ENCODE results near the gene PRM3. TPM values are rescaled to one million over a fixed set of nuclear protein-coding genes. Genes with fewer than 3 reads are reported as not detected.

PRM3 gene
- total RNA-seq, 1 experiment from 2014 or later, result not detected

GRCh38 chr16:11248133-11248532 is 25.3 kb downstream of the PRM3 start:
- Histone ChIP-seq H3K4ac (ENCODE audit: low read depth, low read length) (no peak overlapping the region), H2BK120ac (ENCODE audit: low read depth, low read length, poor library complexity, severe bottlenecking) (no peak overlapping the region), H3K4me1 (ENCODE audit: insufficient read depth, low read length) (no peaks in the 10 kb centered on the region), H3K9ac (ENCODE audit: extremely low read depth, insufficient read length, low read length) (no peak overlapping the region), H3K79me2 (ENCODE audit: insufficient read depth, low read length) (no peaks in the 10 kb centered on the region), H2AK5ac (ENCODE audit: insufficient read length, low read length) (no peak overlapping the region), H2BK15ac (ENCODE audit: low read depth, low read length) (no peak overlapping the region), H3K9me3 (ENCODE audit: control insufficient read depth, low read depth, low read length) (no peaks in the 10 kb centered on the region), H2BK20ac (ENCODE audit: low read depth, low read length, poor library complexity, severe bottlenecking) (no peak overlapping the region), H3K56ac (ENCODE audit: insufficient read length, low read depth, low read length) (no peak overlapping the region), H4K20me1 (ENCODE audit: control insufficient read depth, insufficient read depth, insufficient read length) (peaks cover 6% of the 10 kb centered on the region), H3T11ph (ENCODE audit: low read length) (no peak overlapping the region), H4K5ac (ENCODE audit: insufficient read length, low read depth, low read length) (no peak overlapping the region), H3K79me1 (ENCODE audit: insufficient read depth, low read depth, low read length, poor library complexity, severe bottlenecking) (no peaks in the 10 kb centered on the region), H3K23me2 (ENCODE audit: insufficient read length, low read depth, low read length, poor library complexity, severe bottlenecking) (no peaks in the 10 kb centered on the region), H2BK12ac (ENCODE audit: insufficient read length, low read depth, low read length) (no peak overlapping the region), H3K23ac (ENCODE audit: insufficient read length, low read depth, low read length) (no peak overlapping the region), H4K91ac (ENCODE audit: insufficient read length, low read depth, low read length) (no peak overlapping the region), H4K8ac (replicated peaks; ENCODE audit: insufficient read length, low read depth, low read length) (no peak overlapping the region), H3K14ac (ENCODE audit: insufficient read depth, low read length) (no peak overlapping the region), H3K18ac (ENCODE audit: insufficient read length, low read depth, low read length) (no peak overlapping the region), H3K27ac (ENCODE audit: insufficient read length, low read depth, low read length) (no peak overlapping the region), H2AFZ (ENCODE audit: low read length) (no peak overlapping the region), H2BK5ac (ENCODE audit: insufficient read length, low read length) (no peak overlapping the region), H3K27me3 (ENCODE audit: insufficient read depth, low read length) (no peaks in the 10 kb centered on the region), H3K4me2 (ENCODE audit: insufficient read depth, insufficient read length, low read length) (no peak overlapping the region)
- no peak for DNase-seq
- Mint-ChIP-seq H3K27ac (no peak overlapping the region), H3K27me3 (ENCODE audit: low read depth) (peaks cover 1% of the 10 kb centered on the region; the same call in 1 of the 2 replicates), H3K4me1 (peaks cover 7 to 8% of the 10 kb centered on the region in 2 experiments; a peak in 2 of 4 replicates), H3K4me3 (no peak overlapping the region), H3K9me3 (no peaks in the 10 kb centered on the region), H3K36me3 (ENCODE audit: insufficient read depth in 1 of 3, low read depth in 3 of 3) (peaks cover 0 to 3% (median 0%) of the 10 kb centered on the region in 3 experiments; a peak in 4 of 7 replicates)
- TF ChIP-seq CTCF (conservative IDR thresholded peaks at IDR 0.05), result no peak
- no CpG with 5 or more reads among the region's 8 CpGs for WGBS (ENCODE audit: extremely low coverage, insufficient read length, low lambda C conversion rate)

All from H9 (cell line).